ENCODE measurements around the gene ZBTB16. TPM values are rescaled to one million over a fixed set of nuclear protein-coding genes. Genes with fewer than 3 reads are reported as not detected.

Gene ZBTB16
- total RNA-seq, 2 experiments from 2014 or later, result 19.1 to 20.6 TPM

- no peak overlapping the region for H3K27ac ChIP-seq (ENCODE audit: low read depth in 1 of 2, low read length in 2 of 2)
- Mint-ChIP-seq H3K36me3 (ENCODE audit: low read depth) (no peaks in the 10 kb centered on the region), H3K4me1 (ENCODE audit: low read depth) (no peaks in the 10 kb centered on the region), H3K9me3 (no peaks in the 10 kb centered on the region), H3K27me3 (no peaks in the 10 kb centered on the region), H3K27ac (no peak overlapping the region), H3K4me3 (no peak overlapping the region)
- ChIA-PET CTCF (interaction anchor here (1.4 to 6.0 kb wide), 2 partner anchors 198 to 224 kb away, joined by 3 to 33 read pairs; no protein-coding TSS in a partner anchor), POLR2A (no interaction called here)
- no peak for ATAC-seq (ENCODE audit: poor library complexity)
- no peaks in the 10 kb centered on the region for H3K36me3 ChIP-seq (ENCODE audit: insufficient read depth, low read length)
- intact Hi-C loops (cut with DNase I, micrococcal nuclease), result loop anchor here (1.0 to 2.0 kb wide), 4 partner anchors 42 to 224 kb away; no protein-coding TSS in a partner anchor
- DNase-seq, result no peak
- peaks cover 10% of the 10 kb centered on the region for H3K4me1 ChIP-seq (ENCODE audit: insufficient read depth, low read length)
- no peak overlapping the region for H3K4me3 ChIP-seq (ENCODE audit: low read length)
- no peaks in the 10 kb centered on the region for H3K9me3 ChIP-seq (ENCODE audit: control insufficient read depth in 1 of 2, insufficient read depth in 1 of 2, low read length in 2 of 2)
- TF ChIP-seq CTCF (IDR thresholded peaks at IDR 0.05), result no peak
- peaks cover 0 to 3% of the 10 kb centered on the region in 2 experiments for H3K27me3 ChIP-seq (ENCODE audit: control insufficient read depth in 1 of 2, insufficient read depth in 2 of 2, low read length in 2 of 2)
Observed at GRCh38 chr11:114036958-114037357, 22.6 kb upstream of the ZBTB16 start.

- Histone ChIP-seq H3K36me3 (ENCODE audit: insufficient read depth, low read length) (no peaks in the 10 kb centered on the region), H3K4me3 (ENCODE audit: low read length) (no peak overlapping the region), H3K27ac (ENCODE audit: low read depth in 1 of 2, low read length in 2 of 2) (no peak overlapping the region), H3K4me1 (ENCODE audit: insufficient read depth, low read length) (peaks cover 19% of the 10 kb centered on the region), H3K9me3 (ENCODE audit: control insufficient read depth in 1 of 2, insufficient read depth in 1 of 2, low read length in 2 of 2) (no peaks in the 10 kb centered on the region), H3K27me3 (ENCODE audit: control insufficient read depth in 1 of 2, insufficient read depth in 2 of 2, low read length in 2 of 2) (peaks cover 0 to 2% of the 10 kb centered on the region in 2 experiments)
- ChIA-PET POLR2A (no interaction called here), CTCF (interaction anchor here (6.0 kb wide), 1 partner anchor 221 kb away, joined by 33 read pairs; no protein-coding TSS in a partner anchor)
- Mint-ChIP-seq H3K4me3 (no peak overlapping the region), H3K27ac (no peak overlapping the region), H3K9me3 (no peaks in the 10 kb centered on the region), H3K27me3 (no peaks in the 10 kb centered on the region), H3K4me1 (ENCODE audit: low read depth) (peaks cover 10% of the 10 kb centered on the region), H3K36me3 (ENCODE audit: low read depth) (no peaks in the 10 kb centered on the region)
- ATAC-seq (ENCODE audit: poor library complexity) (no peak), DNase-seq (no peak)
- intact Hi-C loops (cut with DNase I, micrococcal nuclease), result no loop called here
- TF ChIP-seq CTCF (IDR thresholded peaks at IDR 0.05), result no peak
Observed at GRCh38 chr11:114039551-114039950, 20.0 kb upstream of the ZBTB16 start.

- H3K9me3 ChIP-seq (ENCODE audit: control insufficient read depth in 1 of 2, insufficient read depth in 1 of 2, low read length in 2 of 2), result no peaks in the 10 kb centered on the region
- H3K27ac ChIP-seq (ENCODE audit: low read depth in 1 of 2, low read length in 2 of 2), result no peak overlapping the region
- DNase-seq (no peak), ATAC-seq (ENCODE audit: poor library complexity) (no peak)
- H3K36me3 ChIP-seq (ENCODE audit: insufficient read depth, low read length), result no peaks in the 10 kb centered on the region
- Mint-ChIP-seq H3K27me3 (no peaks in the 10 kb centered on the region), H3K4me1 (ENCODE audit: low read depth) (peaks cover 13% of the 10 kb centered on the region), H3K27ac (no peak overlapping the region), H3K36me3 (ENCODE audit: low read depth) (no peaks in the 10 kb centered on the region), H3K9me3 (no peaks in the 10 kb centered on the region), H3K4me3 (no peak overlapping the region)
- H3K4me3 ChIP-seq (ENCODE audit: low read length), result no peak overlapping the region
- CTCF ChIA-PET, result no interaction called here
- intact Hi-C loops (cut with DNase I, micrococcal nuclease), result no loop called here
- no peak for TF ChIP-seq CTCF (IDR thresholded peaks at IDR 0.05)
- H3K27me3 ChIP-seq (ENCODE audit: control insufficient read depth in 1 of 2, insufficient read depth in 2 of 2, low read length in 2 of 2), result no peaks in the 10 kb centered on the region
- peaks cover 23% of the 10 kb centered on the region for H3K4me1 ChIP-seq (ENCODE audit: insufficient read depth, low read length)
- POLR2A ChIA-PET, result no interaction called here
Observed at GRCh38 chr11:114040706-114041211, 18.8 kb upstream of the ZBTB16 start.
